Lung (tissue), 12 donors: Measurements from ENCODE around the gene ERMAP. TPM values are rescaled to one million over a fixed set of nuclear protein-coding genes. Genes with fewer than 3 reads are reported as not detected.

Source experiments
- ATAC-seq: fragments of 200-7000 bp; cut with Tn5 transposase; one replicate; pipeline ENCODE4 v1.9.1; 2020; ENCODE audit warnings: moderate number of reproducible peaks; ENCODE audit not compliant: insufficient read depth, low FRiP score
- DNase-seq, 3 donors: peaks; one replicate each; pipeline ENCODE4 v3.0.0-alpha.2; 2013 to 2017
- H3K27ac ChIP-seq, 2 donors: one replicate each; pipeline ENCODE4 v1.5.1; 2013; ENCODE audit warnings: mild to moderate bottlenecking in 2 of 2, moderate library complexity in 2 of 2, control low read depth in 1 of 2, inconsistent platforms in 1 of 2, low read depth in 1 of 2, low read length in 1 of 2
- H3K27me3 ChIP-seq, 3 donors: one replicate each; pipeline ENCODE4 v1.5.1; 2013; ENCODE audit warnings: low read length in 2 of 3; ENCODE audit not compliant: control insufficient read depth in 3 of 3, insufficient read depth in 3 of 3
- H3K36me3 ChIP-seq, 4 donors: one replicate each; pipeline ENCODE4 v1.5.1; 2013; ENCODE audit warnings: low read length in 4 of 4, mild to moderate bottlenecking in 1 of 4, moderate library complexity in 1 of 4; ENCODE audit not compliant: control insufficient read depth in 4 of 4, insufficient read depth in 4 of 4
- H3K4me1 ChIP-seq, 5 donors: one replicate each; pipeline ENCODE4 v1.5.1; 2013; ENCODE audit warnings: low read length in 5 of 5, mild to moderate bottlenecking in 2 of 5, moderate library complexity in 1 of 5; ENCODE audit not compliant: control insufficient read depth in 5 of 5, insufficient read depth in 5 of 5
- H3K4me3 ChIP-seq: one replicate; pipeline ENCODE4 v1.5.1; 2013; ENCODE audit warnings: mild to moderate bottlenecking, control low read depth, moderate library complexity
- H3K9ac ChIP-seq, 2 donors: one replicate each; pipeline ENCODE4 v1.5.1; 2013; ENCODE audit warnings: low read length in 2 of 2, control low read depth in 1 of 2; ENCODE audit not compliant: insufficient read depth in 1 of 2
- H3K9me3 ChIP-seq, 4 donors: one replicate each; pipeline ENCODE4 v1.5.1; 2013; ENCODE audit warnings: low read length in 3 of 4, mild to moderate bottlenecking in 1 of 4, moderate library complexity in 1 of 4; ENCODE audit not compliant: control insufficient read depth in 4 of 4, insufficient read depth in 3 of 4
- CTCF ChIP-seq: IDR thresholded peaks from 2 replicates; pipeline ENCODE4 v1.5.1; 2012; ENCODE audit warnings: mild to moderate bottlenecking; ENCODE audit errors: control extremely low read depth, extremely low read depth
- WGBS, 2 donors: extraction: QIAGEN DNeasy Blood & Tissue Kit; methylation state at CpG; one replicate each; pipeline ENCODE4 v1.1.7; 2013; 5-methylcytosine and 5-hydroxymethylcytosine counted together
- polyA plus RNA-seq, 2 donors: library from polyadenylated mRNA; stranded (reverse); fragments of 200-250 nt; gene quantifications; one replicate each; pipeline ENCODE4 v1.2.1, GENCODE V29; 2013
- total RNA-seq, 2 donors: library from RNA; depleted of rRNA in 1 of 2; stranded (reverse); fragments of >200 nt in 1 of 2; gene quantifications; one replicate each; pipeline ENCODE4 v1.2.1, GENCODE V29; 2014 to 2021
- donor health status: control.
- donor health status: control.
- donor health status: Bipolar disorder and iron deficiency.
- donor health status: healthy.
- donor health status: DM: yes; HTN: yes; CAD: no.

ERMAP gene
- total and polyA plus RNA-seq, 4 donors, result 4.8 to 19.8 (median 10.6) TPM

- DNase-seq (no peak), ATAC-seq (no peak)
- no peaks in the 10 kb centered on the region for H3K27me3 ChIP-seq
- no peak overlapping the region for H3K4me3 ChIP-seq
- no peaks in the 10 kb centered on the region for H3K9me3 ChIP-seq
- 95 to 98% methylated on average over 1 of the region's 1 CpG for WGBS, 2 donors
- peaks cover 0 to 3% (median 0%) of the 10 kb centered on the region in 4 donors for H3K36me3 ChIP-seq
- H3K4me1 ChIP-seq, result peaks cover 0 to 12% (median 0%) of the 10 kb centered on the region in 5 donors
- no peak overlapping the region for H3K9ac ChIP-seq
- H3K27ac ChIP-seq, result no peak overlapping the region
- TF ChIP-seq CTCF, result no peak
Observed at GRCh38 chr1:42788021-42788420, 28.9 kb upstream of the ERMAP start.

GRCh38 chr1:42793824-42794223 lies 23.1 kb upstream of the ERMAP start:
- Histone ChIP-seq H3K36me3 (no peaks in the 10 kb centered on the region), H3K9ac (no peak overlapping the region), H3K27me3 (no peaks in the 10 kb centered on the region), H3K4me1 (peaks cover 0 to 3% (median 0%) of the 10 kb centered on the region in 5 donors), H3K4me3 (no peak overlapping the region), H3K27ac (no peak overlapping the region), H3K9me3 (no peaks in the 10 kb centered on the region)
- ATAC-seq (no peak), DNase-seq (peak in 2 of 3 donors; percentile 25 to 35)
- WGBS, 2 donors, result 90 to 91% methylated on average over 2 of the region's 2 CpGs
- no peak for TF ChIP-seq CTCF

GRCh38 chr1:42797414-42797813 lies 19.5 kb upstream of the ERMAP start:
- Histone ChIP-seq H3K4me1 (peaks cover 0 to 3% (median 0%) of the 10 kb centered on the region in 5 donors), H3K27ac (no peak overlapping the region), H3K36me3 (no peaks in the 10 kb centered on the region), H3K9me3 (no peaks in the 10 kb centered on the region), H3K4me3 (no peak overlapping the region), H3K9ac (no peak overlapping the region), H3K27me3 (no peaks in the 10 kb centered on the region)
- ATAC-seq (no peak), DNase-seq (no peak)
- no peak for TF ChIP-seq CTCF
- 88 to 90% methylated on average over 3 of the region's 3 CpGs for WGBS, 2 donors

- Histone ChIP-seq H3K27me3 (no peaks in the 10 kb centered on the region), H3K9ac (no peak overlapping the region), H3K36me3 (no peaks in the 10 kb centered on the region), H3K4me1 (peaks cover 0 to under 1% (median 0%) of the 10 kb centered on the region in 5 donors), H3K9me3 (no peaks in the 10 kb centered on the region), H3K4me3 (no peak overlapping the region), H3K27ac (no peak overlapping the region)
- TF ChIP-seq CTCF, result no peak
- ATAC-seq (no peak), DNase-seq (no peak)
- WGBS, 2 donors, result 85 to 87% methylated on average over 5 of the region's 5 CpGs
Observed at GRCh38 chr1:42797979-42798378, 18.9 kb upstream of the ERMAP start.
